ENCODE measurements around the gene GREM2. TPM values are rescaled to one million over a fixed set of nuclear protein-coding genes. Genes with fewer than 3 reads are reported as not detected.

Gene GREM2
- total and polyA plus RNA-seq, 10 of the 15 experiments (the other 5 are each of a cell fraction or from before 2014, with no cell fraction given): not detected

DNA sequence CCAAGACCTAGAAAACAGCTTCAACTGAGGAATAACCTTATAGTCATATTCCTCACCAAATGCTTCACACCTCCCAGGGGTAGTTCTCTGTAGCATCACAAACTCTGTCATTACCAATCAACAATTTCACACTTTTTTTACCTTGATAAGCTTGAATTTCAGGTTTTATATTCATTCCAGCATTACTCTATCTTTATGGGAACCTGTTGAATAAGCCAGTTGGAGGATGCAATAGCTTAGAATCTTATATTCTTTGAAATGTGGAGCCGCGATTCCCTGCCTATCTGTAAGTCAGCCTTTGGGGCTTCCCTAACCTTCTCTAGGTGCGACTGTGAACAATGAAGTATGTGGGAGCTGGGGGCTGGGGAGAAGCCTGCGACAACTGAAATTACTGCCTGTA, 145.4 kb downstream of the GREM2 start (continued):
- TF ChIP-seq, protein P1, sequence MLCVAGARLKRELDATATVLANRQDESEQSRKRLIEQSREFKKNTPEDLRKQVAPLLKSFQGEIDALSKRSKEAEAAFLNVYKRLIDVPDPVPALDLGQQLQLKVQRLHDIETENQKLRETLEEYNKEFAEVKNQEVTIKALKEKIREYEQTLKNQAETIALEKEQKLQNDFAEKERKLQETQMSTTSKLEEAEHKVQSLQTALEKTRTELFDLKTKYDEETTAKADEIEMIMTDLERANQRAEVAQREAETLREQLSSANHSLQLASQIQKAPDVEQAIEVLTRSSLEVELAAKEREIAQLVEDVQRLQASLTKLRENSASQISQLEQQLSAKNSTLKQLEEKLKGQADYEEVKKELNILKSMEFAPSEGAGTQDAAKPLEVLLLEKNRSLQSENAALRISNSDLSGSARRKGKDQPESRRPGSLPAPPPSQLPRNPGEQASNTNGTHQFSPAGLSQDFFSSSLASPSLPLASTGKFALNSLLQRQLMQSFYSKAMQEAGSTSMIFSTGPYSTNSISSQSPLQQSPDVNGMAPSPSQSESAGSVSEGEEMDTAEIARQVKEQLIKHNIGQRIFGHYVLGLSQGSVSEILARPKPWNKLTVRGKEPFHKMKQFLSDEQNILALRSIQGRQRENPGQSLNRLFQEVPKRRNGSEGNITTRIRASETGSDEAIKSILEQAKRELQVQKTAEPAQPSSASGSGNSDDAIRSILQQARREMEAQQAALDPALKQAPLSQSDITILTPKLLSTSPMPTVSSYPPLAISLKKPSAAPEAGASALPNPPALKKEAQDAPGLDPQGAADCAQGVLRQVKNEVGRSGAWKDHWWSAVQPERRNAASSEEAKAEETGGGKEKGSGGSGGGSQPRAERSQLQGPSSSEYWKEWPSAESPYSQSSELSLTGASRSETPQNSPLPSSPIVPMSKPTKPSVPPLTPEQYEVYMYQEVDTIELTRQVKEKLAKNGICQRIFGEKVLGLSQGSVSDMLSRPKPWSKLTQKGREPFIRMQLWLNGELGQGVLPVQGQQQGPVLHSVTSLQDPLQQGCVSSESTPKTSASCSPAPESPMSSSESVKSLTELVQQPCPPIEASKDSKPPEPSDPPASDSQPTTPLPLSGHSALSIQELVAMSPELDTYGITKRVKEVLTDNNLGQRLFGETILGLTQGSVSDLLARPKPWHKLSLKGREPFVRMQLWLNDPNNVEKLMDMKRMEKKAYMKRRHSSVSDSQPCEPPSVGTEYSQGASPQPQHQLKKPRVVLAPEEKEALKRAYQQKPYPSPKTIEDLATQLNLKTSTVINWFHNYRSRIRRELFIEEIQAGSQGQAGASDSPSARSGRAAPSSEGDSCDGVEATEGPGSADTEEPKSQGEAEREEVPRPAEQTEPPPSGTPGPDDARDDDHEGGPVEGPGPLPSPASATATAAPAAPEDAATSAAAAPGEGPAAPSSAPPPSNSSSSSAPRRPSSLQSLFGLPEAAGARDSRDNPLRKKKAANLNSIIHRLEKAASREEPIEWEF (IDR thresholded peaks at IDR 0.05; ENCODE audit: insufficient replicate concordance, low read depth, low read length): no peak
- TF ChIP-seq RAD51 (IDR thresholded peaks at IDR 0.05) (no peak), ETV6 (conservative IDR thresholded peaks at IDR 0.05 in 1 of 2, IDR thresholded peaks at IDR 0.05 in 1 of 2; ENCODE audit: borderline replicate concordance in 1 of 2, low read depth in 1 of 2) (no peak), CREM (IDR thresholded peaks at IDR 0.05; ENCODE audit: low read depth) (no peak)
- TF ChIP-seq, protein P2, sequence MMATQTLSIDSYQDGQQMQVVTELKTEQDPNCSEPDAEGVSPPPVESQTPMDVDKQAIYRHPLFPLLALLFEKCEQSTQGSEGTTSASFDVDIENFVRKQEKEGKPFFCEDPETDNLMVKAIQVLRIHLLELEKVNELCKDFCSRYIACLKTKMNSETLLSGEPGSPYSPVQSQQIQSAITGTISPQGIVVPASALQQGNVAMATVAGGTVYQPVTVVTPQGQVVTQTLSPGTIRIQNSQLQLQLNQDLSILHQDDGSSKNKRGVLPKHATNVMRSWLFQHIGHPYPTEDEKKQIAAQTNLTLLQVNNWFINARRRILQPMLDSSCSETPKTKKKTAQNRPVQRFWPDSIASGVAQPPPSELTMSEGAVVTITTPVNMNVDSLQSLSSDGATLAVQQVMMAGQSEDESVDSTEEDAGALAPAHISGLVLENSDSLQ (IDR thresholded peaks at IDR 0.05): no peak

DNA sequence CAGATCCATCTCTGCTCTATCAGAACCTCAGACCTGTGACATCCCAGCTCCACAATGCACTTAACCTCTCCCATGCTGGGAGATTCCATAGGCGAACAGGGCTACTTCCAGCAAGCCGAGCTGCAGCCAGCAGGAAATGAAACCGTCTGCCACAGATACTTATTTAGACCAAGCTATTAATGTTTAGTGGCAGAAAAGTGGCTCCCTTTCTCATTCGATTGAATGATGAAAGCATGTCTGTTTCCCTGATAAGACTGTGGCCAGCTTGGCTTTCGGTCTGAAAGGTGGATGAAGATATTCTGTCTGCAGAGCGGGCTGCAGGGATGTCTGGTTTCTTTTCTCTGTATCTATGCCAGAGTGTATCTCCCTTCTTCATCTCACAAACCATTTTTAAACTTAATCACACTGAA, 146.4 kb downstream of the GREM2 start:
- DNase-seq (ENCODE audit: low read depth, low spot score) (no peak), FAIRE-seq (no peak), ATAC-seq (peak; percentile 43)
- 19% methylated on average over 6 of the region's 6 CpGs for WGBS (ENCODE audit: insufficient coverage, insufficient replicate concordance, low lambda C conversion rate, missing lambda C conversion rate)
- in situ Hi-C loops (cut with MboI): no loop called here
- Histone ChIP-seq H4K20me1 (ENCODE audit: control insufficient read depth, insufficient read depth) (no peaks in the 10 kb centered on the region), H3K36me3 (ENCODE audit: control insufficient read depth in 2 of 2, insufficient read depth in 2 of 2, low read length in 1 of 2) (no peaks in the 10 kb centered on the region), H3K4me3 (no peak overlapping the region), H3K27ac (ENCODE audit: control insufficient read depth, insufficient read depth) (no peak overlapping the region), H3K9ac (ENCODE audit: control insufficient read depth, insufficient read depth, low read length) (no peak overlapping the region), H2AFZ (ENCODE audit: control insufficient read depth, low read depth, low read length) (no peak overlapping the region), H3K79me2 (ENCODE audit: control insufficient read depth, insufficient read depth, low read length) (no peaks in the 10 kb centered on the region), H3K4me1 (ENCODE audit: control insufficient read depth, insufficient read depth, low read length) (no peaks in the 10 kb centered on the region), H3K4me2 (ENCODE audit: control insufficient read depth, insufficient read depth) (no peak overlapping the region), H3K9me3 (replicated peaks; ENCODE audit: control insufficient read depth, insufficient read depth, low read length) (no peaks in the 10 kb centered on the region), H3K27me3 (replicated peaks in 1 of 2; ENCODE audit: control insufficient read depth in 2 of 2, insufficient read depth in 2 of 2, low read length in 1 of 2) (no peaks in the 10 kb centered on the region)
- SMC1A ChIA-PET (ENCODE audit: uncharacterized antibody, unreplicated experiment): interaction anchor here (0.8 to 3.6 kb wide), 9 partner anchors 9 to 143 kb away, joined by 3 to 20 read pairs (median 4); no protein-coding TSS in a partner anchor
- intact Hi-C loops (cut with micrococcal nuclease; ENCODE audit: unreplicated experiment): no loop called here
- CTCF ChIA-PET: interaction anchor here (0.9 to 3.0 kb wide), 3 partner anchors 8 to 141 kb away, joined by 3 to 10 read pairs (median 3); no protein-coding TSS in a partner anchor
- TF ChIP-seq IKZF1 (conservative IDR thresholded peaks at IDR 0.05) (peak; percentile 36; the same call in 1 of the 2 replicates), SPI1 (IDR thresholded peaks at IDR 0.05; ENCODE audit: borderline replicate concordance, insufficient read depth, low read depth, low read length) (no peak)
- no TSS peak for BruUV-seq (replicated peaks)
- POLR2A ChIA-PET: interaction anchor here (0.7 kb wide), 1 partner anchor 33 kb away, joined by 3 read pairs; no protein-coding TSS in a partner anchor
- RAD21 ChIA-PET (ENCODE audit: unreplicated experiment): interaction anchor here (0.6 to 3.7 kb wide), 5 partner anchors 8 to 141 kb away, joined by 3 to 16 read pairs (median 4); no protein-coding TSS in a partner anchor

Data from GM12878 (cell line).